ENCODE results near the gene PRRT3. TPM values are rescaled to one million over a fixed set of nuclear protein-coding genes. Genes with fewer than 3 reads are reported as not detected.

PRRT3 gene
- 1.4 and 2.1 TPM in 2 replicates for total RNA-seq (2014; rRNA removed; shearing (Covaris generic))
- total RNA-seq (2022), result 4.1 and 4.3 TPM in 2 replicates
- Bru-seq, nascent RNA, result percentile 34 among the genes with signal in this experiment
- BruChase-seq, experiment 1, labeled RNA remaining after a 6-hour chase, result percentile 46 among the genes with signal in this experiment
- BruChase-seq, experiment 2, labeled RNA remaining after a 2-hour chase, result percentile 43 among the genes with signal in this experiment
- long read RNA-seq, transcript PRRT3-203 (4 exons, 3,761 nt), result major isoform, 5 of 14 reads
- long read RNA-seq, partial matches to known transcripts, result 2 of 14 reads
- long read RNA-seq, other reads (novel, unspliced or antisense), result 7 of 14 reads

DNA sequence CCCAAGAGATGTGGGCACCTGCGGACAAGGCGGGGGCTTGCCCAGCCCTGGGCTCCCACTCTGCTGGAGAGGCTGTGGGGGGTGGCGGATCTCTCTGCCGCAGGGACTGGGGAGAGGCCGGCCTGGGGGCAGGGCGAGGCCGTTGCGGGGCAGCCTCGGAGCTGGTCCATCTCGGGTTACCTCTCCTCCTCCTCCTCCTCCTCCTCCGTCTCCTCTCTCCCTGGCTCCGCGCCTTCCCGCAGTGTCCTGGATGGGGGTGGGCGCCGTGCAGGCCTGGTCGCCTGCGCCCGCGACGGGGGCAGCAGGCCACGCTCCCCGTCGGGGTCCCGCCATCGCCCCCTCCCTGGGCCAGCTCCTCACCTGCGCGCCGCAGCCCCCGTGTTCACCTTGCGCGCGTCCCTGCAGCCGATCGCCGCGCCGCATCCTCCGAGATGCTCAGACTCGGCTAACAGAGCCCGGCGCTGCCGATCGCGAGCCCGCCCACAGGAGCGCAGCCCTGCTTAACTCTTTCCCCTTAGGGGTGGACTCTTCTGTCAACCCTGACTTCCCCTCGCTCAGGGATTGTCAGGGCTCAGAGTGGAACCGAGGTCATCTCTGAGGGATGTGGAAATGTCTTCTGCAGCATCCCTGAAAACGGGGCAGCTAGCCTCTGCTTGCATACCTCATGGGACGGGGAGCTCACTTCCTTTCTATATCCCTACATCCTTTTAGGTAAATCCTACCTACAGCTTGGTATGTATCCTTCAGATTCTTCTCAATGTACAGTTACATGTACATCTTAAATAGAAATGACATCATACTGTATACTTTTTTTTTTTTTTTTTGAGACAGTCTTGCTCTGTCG is at the start of gene PRRT3:
TSS of gene PRRT3 (minus strand) at position 447 of the 844 bp plus-strand sequence. CDS start 2,293 bp downstream, outside the sequence.
- peak within 1 kb of the TSS; percentile 81 for H3K4me3 ChIP-seq (ENCODE audit: low read depth, low read length, poor library complexity, severe bottlenecking)
- no TSS peak for BruUV-seq (replicated peaks)
- peaks cover 12% of the 10 kb centered on the region for H3K4me1 ChIP-seq (ENCODE audit: insufficient read depth, low read length, poor library complexity, severe bottlenecking)
- ChIA-PET CTCF (ENCODE audit: unreplicated experiment) (interaction anchor here (0.6 to 0.9 kb wide), 2 partner anchors 20 to 22 kb away, joined by 3 to 4 read pairs; no protein-coding TSS in a partner anchor), POLR2A (interaction anchor here (1.0 to 1.4 kb wide), 3 partner anchors 17 to 310 kb away, joined by 3 to 5 read pairs (median 4); partner anchors contain the start of gene CRELD1)
- intact Hi-C loops (cut with micrococcal nuclease; ENCODE audit: unreplicated experiment), result loop anchor here (1.0 kb wide), 1 partner anchor 19 kb away; the partner anchor contains the start of gene CRELD1
- H3K9me3 ChIP-seq (ENCODE audit: low read length), result no peaks in the 10 kb centered on the region
- H3K36me3 ChIP-seq (ENCODE audit: insufficient read depth, low read length), result no peaks in the 10 kb centered on the region
- no peaks in the 10 kb centered on the region for H3K79me2 ChIP-seq (ENCODE audit: insufficient read depth, low read depth, low read length)
- H3K9me2 ChIP-seq (ENCODE audit: insufficient read depth, low read length), result no peaks in the 10 kb centered on the region
- peak within 1 kb of the TSS; percentile 63 for H2AFZ ChIP-seq (ENCODE audit: low read length)
- TF ChIP-seq, protein P1, sequence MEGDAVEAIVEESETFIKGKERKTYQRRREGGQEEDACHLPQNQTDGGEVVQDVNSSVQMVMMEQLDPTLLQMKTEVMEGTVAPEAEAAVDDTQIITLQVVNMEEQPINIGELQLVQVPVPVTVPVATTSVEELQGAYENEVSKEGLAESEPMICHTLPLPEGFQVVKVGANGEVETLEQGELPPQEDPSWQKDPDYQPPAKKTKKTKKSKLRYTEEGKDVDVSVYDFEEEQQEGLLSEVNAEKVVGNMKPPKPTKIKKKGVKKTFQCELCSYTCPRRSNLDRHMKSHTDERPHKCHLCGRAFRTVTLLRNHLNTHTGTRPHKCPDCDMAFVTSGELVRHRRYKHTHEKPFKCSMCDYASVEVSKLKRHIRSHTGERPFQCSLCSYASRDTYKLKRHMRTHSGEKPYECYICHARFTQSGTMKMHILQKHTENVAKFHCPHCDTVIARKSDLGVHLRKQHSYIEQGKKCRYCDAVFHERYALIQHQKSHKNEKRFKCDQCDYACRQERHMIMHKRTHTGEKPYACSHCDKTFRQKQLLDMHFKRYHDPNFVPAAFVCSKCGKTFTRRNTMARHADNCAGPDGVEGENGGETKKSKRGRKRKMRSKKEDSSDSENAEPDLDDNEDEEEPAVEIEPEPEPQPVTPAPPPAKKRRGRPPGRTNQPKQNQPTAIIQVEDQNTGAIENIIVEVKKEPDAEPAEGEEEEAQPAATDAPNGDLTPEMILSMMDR (conservative IDR thresholded peaks at IDR 0.05; ENCODE audit: low read length), result no peak
- no peak for TF ChIP-seq EZH2phosphoT487 (IDR thresholded peaks at IDR 0.05; ENCODE audit: borderline replicate concordance, low read depth, low read length)
- H3K4me2 ChIP-seq (ENCODE audit: low read length), result peak within 1 kb of the TSS; percentile 84
- no peaks in the 10 kb centered on the region for H4K20me1 ChIP-seq (ENCODE audit: insufficient read depth, low read length)
- H3K27ac ChIP-seq (ENCODE audit: low read depth, low read length, poor library complexity, severe bottlenecking), result no peak within 1 kb of the TSS
- DNase-seq (ENCODE audit: low spot score), result peak; percentile 75

DNA sequence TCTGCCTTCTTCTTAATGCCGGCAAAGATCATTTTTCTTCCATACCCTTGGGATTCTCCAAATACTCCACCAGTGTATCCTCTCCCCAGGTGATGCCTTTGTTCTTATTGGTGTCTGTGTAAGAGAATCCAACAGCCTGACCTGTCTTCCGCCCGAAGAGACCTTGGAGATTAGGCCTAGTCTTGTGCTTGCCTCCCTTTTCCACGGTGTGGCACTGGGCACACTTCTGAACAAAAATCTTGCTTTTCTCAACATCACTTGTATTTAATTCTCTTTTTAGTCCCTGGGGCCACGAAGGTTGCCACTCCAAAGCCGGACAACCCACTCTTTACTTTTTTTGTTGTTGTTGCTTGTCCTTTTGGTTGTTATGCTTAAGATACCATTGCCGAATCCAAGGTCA is 48.5 kb upstream of the PRRT3 start:
- DNase-seq (ENCODE audit: low spot score), result no peak
- Histone ChIP-seq H3K79me2 (ENCODE audit: insufficient read depth, low read depth, low read length) (peaks cover 41% of the 10 kb centered on the region), H4K20me1 (ENCODE audit: insufficient read depth, low read length) (no peaks in the 10 kb centered on the region), H3K9me3 (ENCODE audit: low read length) (no peaks in the 10 kb centered on the region), H3K4me2 (ENCODE audit: low read length) (no peak overlapping the region), H2AFZ (ENCODE audit: low read length) (no peak overlapping the region), H3K4me1 (ENCODE audit: insufficient read depth, low read length, poor library complexity, severe bottlenecking) (no peaks in the 10 kb centered on the region), H3K9me2 (ENCODE audit: insufficient read depth, low read length) (no peaks in the 10 kb centered on the region), H3K36me3 (ENCODE audit: insufficient read depth, low read length) (peaks cover 88% of the 10 kb centered on the region), H3K27ac (ENCODE audit: low read depth, low read length, poor library complexity, severe bottlenecking) (no peak overlapping the region), H3K4me3 (ENCODE audit: low read depth, low read length, poor library complexity, severe bottlenecking) (no peak overlapping the region)
- CTCF ChIA-PET (ENCODE audit: unreplicated experiment), result no interaction called here
- intact Hi-C loops (cut with micrococcal nuclease; ENCODE audit: unreplicated experiment), result no loop called here
- POLR2A ChIA-PET, result interaction anchor here (0.6 to 2.0 kb wide), 4 partner anchors 14 to 176 kb away, joined by 3 to 9 read pairs (median 6); partner anchors contain the start of gene EMC3
- TF ChIP-seq, protein P1 (conservative IDR thresholded peaks at IDR 0.05; ENCODE audit: low read length), result no peak
- no peak for TF ChIP-seq EZH2phosphoT487 (IDR thresholded peaks at IDR 0.05; ENCODE audit: borderline replicate concordance, low read depth, low read length)
- no TSS peak for BruUV-seq (replicated peaks)

All from OCI-LY7 (cell line).